ENCODE measurements around the gene OSMR. TPM values are rescaled to one million over a fixed set of nuclear protein-coding genes. Genes with fewer than 3 reads are reported as not detected.

Gene OSMR
- polyA plus RNA-seq, 1 donor from 2014 or later, result not detected

DNA sequence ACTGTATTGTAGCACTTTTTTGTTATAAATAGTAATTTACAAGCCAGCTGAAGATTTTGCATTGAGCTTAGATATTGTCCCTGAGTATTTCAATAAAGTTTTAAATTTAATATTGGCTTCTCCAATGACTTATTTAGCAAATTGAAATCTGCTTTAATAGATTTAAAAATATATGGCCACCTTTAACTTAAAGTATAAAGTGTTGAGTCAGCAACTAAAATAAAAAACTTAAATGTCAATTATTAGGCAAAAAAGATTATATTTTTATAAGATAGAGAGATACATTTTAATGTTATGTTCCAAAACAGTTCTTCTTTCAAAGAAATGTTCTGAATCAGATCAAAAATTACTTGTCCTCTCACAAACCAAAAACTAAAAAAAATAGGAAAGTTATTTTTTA, 60.7 kb downstream of the OSMR start:
- H3K4me3 ChIP-seq (ENCODE audit: low read length), result no peak overlapping the region
- H3K27ac ChIP-seq (ENCODE audit: low read length), result no peak overlapping the region
- H3K79me2 ChIP-seq (replicated peaks; ENCODE audit: insufficient read depth, low read length), result no peaks in the 10 kb centered on the region
- H3K9me2 ChIP-seq (ENCODE audit: insufficient read depth, low read length), result no peaks in the 10 kb centered on the region
- no peak overlapping the region for H3K4me2 ChIP-seq (ENCODE audit: low read length)
- no peaks in the 10 kb centered on the region for H4K20me1 ChIP-seq (ENCODE audit: insufficient read depth)
- H3K27me3 ChIP-seq (ENCODE audit: insufficient read depth, low read depth, low read length), result no peaks in the 10 kb centered on the region
- H2AFZ ChIP-seq (ENCODE audit: low read depth, low read length), result no peak overlapping the region
- no peak overlapping the region for H3K9ac ChIP-seq (ENCODE audit: low read length)
- no peaks in the 10 kb centered on the region for H3F3A ChIP-seq (ENCODE audit: insufficient read depth, low read length, poor library complexity, severe bottlenecking)
- no peaks in the 10 kb centered on the region for H3K9me3 ChIP-seq (ENCODE audit: low read length)
- H3K36me3 ChIP-seq (ENCODE audit: insufficient read depth, low read length), result no peaks in the 10 kb centered on the region
- TF ChIP-seq EZH2 (IDR thresholded peaks at IDR 0.05; ENCODE audit: borderline replicate concordance, insufficient read depth, low read length, poor library complexity, severe bottlenecking) (no peak), EP300 (conservative IDR thresholded peaks at IDR 0.05; ENCODE audit: poor library complexity, severe bottlenecking) (no peak)

DNA sequence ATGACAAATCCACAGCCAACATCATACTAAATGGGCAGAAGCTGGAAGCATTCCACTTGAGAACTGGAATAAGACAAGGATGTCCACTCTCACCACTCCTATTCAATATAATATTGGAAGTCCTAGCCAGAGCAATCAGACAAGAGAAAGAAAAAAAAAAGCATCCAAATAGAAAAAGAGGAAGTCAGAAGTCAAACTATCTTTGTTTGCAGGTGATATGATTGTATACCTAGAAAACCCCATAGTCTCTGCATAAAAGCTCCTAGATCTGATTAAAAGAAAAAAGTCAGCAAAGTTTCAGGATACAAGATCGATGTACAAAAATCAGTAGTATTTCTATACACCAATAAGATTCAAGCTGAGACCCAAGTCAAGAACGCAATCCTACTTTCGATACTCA, 66.1 kb downstream of the OSMR start:
- H3K27me3 ChIP-seq (ENCODE audit: insufficient read depth, low read depth, low read length), result no peaks in the 10 kb centered on the region
- TF ChIP-seq, protein P1, sequence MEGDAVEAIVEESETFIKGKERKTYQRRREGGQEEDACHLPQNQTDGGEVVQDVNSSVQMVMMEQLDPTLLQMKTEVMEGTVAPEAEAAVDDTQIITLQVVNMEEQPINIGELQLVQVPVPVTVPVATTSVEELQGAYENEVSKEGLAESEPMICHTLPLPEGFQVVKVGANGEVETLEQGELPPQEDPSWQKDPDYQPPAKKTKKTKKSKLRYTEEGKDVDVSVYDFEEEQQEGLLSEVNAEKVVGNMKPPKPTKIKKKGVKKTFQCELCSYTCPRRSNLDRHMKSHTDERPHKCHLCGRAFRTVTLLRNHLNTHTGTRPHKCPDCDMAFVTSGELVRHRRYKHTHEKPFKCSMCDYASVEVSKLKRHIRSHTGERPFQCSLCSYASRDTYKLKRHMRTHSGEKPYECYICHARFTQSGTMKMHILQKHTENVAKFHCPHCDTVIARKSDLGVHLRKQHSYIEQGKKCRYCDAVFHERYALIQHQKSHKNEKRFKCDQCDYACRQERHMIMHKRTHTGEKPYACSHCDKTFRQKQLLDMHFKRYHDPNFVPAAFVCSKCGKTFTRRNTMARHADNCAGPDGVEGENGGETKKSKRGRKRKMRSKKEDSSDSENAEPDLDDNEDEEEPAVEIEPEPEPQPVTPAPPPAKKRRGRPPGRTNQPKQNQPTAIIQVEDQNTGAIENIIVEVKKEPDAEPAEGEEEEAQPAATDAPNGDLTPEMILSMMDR (IDR thresholded peaks at IDR 0.05; ENCODE audit: poor library complexity, severe bottlenecking), result no peak
- no peak for TF ChIP-seq EZH2 (IDR thresholded peaks at IDR 0.05; ENCODE audit: borderline replicate concordance, insufficient read depth, low read length, poor library complexity, severe bottlenecking)
- no peak for TF ChIP-seq REST (IDR thresholded peaks at IDR 0.05; ENCODE audit: borderline replicate concordance)
- TF ChIP-seq EP300 (conservative IDR thresholded peaks at IDR 0.05; ENCODE audit: poor library complexity, severe bottlenecking), result no peak
- TF ChIP-seq TAF1 (IDR thresholded peaks at IDR 0.05; ENCODE audit: low read depth), result no peak
- TF ChIP-seq SMC3 (conservative IDR thresholded peaks at IDR 0.05; ENCODE audit: poor library complexity), result no peak
- TF ChIP-seq MXI1 (conservative IDR thresholded peaks at IDR 0.05; ENCODE audit: poor library complexity, severe bottlenecking), result no peak
- TF ChIP-seq RAD21 (conservative IDR thresholded peaks at IDR 0.05), result no peak
- TF ChIP-seq POLR2AphosphoS5 (IDR thresholded peaks at IDR 0.05), result no peak
- H3K9me3 ChIP-seq (ENCODE audit: low read length), result no peaks in the 10 kb centered on the region
- H3K9me2 ChIP-seq (ENCODE audit: insufficient read depth, low read length), result no peaks in the 10 kb centered on the region
- H2AFZ ChIP-seq (ENCODE audit: low read depth, low read length), result no peak overlapping the region
- H4K20me1 ChIP-seq (ENCODE audit: insufficient read depth), result no peaks in the 10 kb centered on the region
- H3K4me3 ChIP-seq (ENCODE audit: low read length), result no peak overlapping the region
- no peak overlapping the region for H3K4me2 ChIP-seq (ENCODE audit: low read length)
- no peaks in the 10 kb centered on the region for H3K36me3 ChIP-seq (ENCODE audit: insufficient read depth, low read length)
- H3K79me2 ChIP-seq (replicated peaks; ENCODE audit: insufficient read depth, low read length), result no peaks in the 10 kb centered on the region
- H3K9ac ChIP-seq (ENCODE audit: low read length), result no peak overlapping the region
- no peaks in the 10 kb centered on the region for H3F3A ChIP-seq (ENCODE audit: insufficient read depth, low read length, poor library complexity, severe bottlenecking)
- no peak overlapping the region for H3K27ac ChIP-seq (ENCODE audit: low read length)

DNA sequence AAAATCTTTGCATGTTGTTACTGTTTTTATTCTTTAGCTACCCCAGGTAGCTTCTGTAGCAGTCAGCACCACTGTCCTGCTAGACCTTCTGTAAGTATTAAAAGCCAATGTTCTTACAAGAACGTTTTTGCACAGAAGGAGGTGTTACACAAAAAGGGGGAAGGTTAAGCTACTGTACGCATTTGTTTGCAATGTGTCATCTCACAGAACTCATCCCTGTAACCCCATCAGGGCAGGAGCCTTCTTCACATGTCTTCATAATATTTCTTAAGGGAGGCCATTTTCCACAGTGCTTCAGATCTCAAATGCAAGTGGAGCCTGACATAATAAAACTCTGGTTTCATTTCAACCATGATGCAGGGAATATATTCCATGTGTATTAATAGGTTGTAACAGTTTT, 67.9 kb downstream of the OSMR start:
- Histone ChIP-seq H3K9me3 (ENCODE audit: low read length) (no peaks in the 10 kb centered on the region), H3K4me2 (ENCODE audit: low read length) (no peak overlapping the region), H3K79me2 (replicated peaks; ENCODE audit: insufficient read depth, low read length) (no peaks in the 10 kb centered on the region), H3F3A (ENCODE audit: insufficient read depth, low read length, poor library complexity, severe bottlenecking) (no peaks in the 10 kb centered on the region), H3K36me3 (ENCODE audit: insufficient read depth, low read length) (no peaks in the 10 kb centered on the region), H3K4me3 (ENCODE audit: low read length) (no peak overlapping the region), H2AFZ (ENCODE audit: low read depth, low read length) (no peak overlapping the region), H3K9me2 (ENCODE audit: insufficient read depth, low read length) (no peaks in the 10 kb centered on the region), H3K27me3 (ENCODE audit: insufficient read depth, low read depth, low read length) (no peaks in the 10 kb centered on the region), H4K20me1 (ENCODE audit: insufficient read depth) (no peaks in the 10 kb centered on the region), H3K27ac (ENCODE audit: low read length) (no peak overlapping the region), H3K9ac (ENCODE audit: low read length) (no peak overlapping the region)
- TF ChIP-seq EP300 (conservative IDR thresholded peaks at IDR 0.05; ENCODE audit: poor library complexity, severe bottlenecking) (no peak), REST (IDR thresholded peaks at IDR 0.05; ENCODE audit: borderline replicate concordance) (no peak), SMC3 (conservative IDR thresholded peaks at IDR 0.05; ENCODE audit: poor library complexity) (no peak), MXI1 (conservative IDR thresholded peaks at IDR 0.05; ENCODE audit: poor library complexity, severe bottlenecking) (no peak)
- TF ChIP-seq, protein P1 (IDR thresholded peaks at IDR 0.05; ENCODE audit: poor library complexity, severe bottlenecking), result no peak
